Motor neuron (in vitro differentiated cells): ENCODE measurements around the gene PTTG1IP. TPM values are rescaled to one million over a fixed set of nuclear protein-coding genes. Genes with fewer than 3 reads are reported as not detected.

ENCODE experiments used
- ATAC-seq, 8 experiments: fragments of 200-7000 bp; cut with Tn5 transposase; replicated peaks in 6 of 8; 2 replicates each; pipeline ENCODE4 v1.8.0; 2021; ENCODE audit warnings: mild to moderate bottlenecking in 8 of 8, moderate library complexity in 8 of 8
- H3K27ac ChIP-seq, 2 donors: fragments of 250-450 bp; sonication (Bioruptor Pico); 2 replicates each; pipeline ENCODE4 v1.9.0; 2021; ENCODE audit warnings: antibody characterized with exemption in 2 of 2, mild to moderate bottlenecking in 2 of 2, moderate library complexity in 1 of 2
- H3K4me1 ChIP-seq, 2 donors: fragments of 250-450 bp; sonication (Bioruptor Pico); replicated peaks in 1 of 2; 2 replicates each; pipeline ENCODE4 v1.6.1; 2021; ENCODE audit warnings: antibody characterized with exemption in 2 of 2, mild to moderate bottlenecking in 2 of 2, moderate library complexity in 1 of 2
- H3K4me3 ChIP-seq, 5 donors: fragments of 250-450 bp; sonication (Bioruptor Pico); 2 replicates each; pipeline ENCODE4 v1.9.0; 2021; ENCODE audit warnings: antibody characterized with exemption in 5 of 5, mild to moderate bottlenecking in 5 of 5, moderate library complexity in 4 of 5
- WGBS, 10 experiments: fragments of 450-650 bp; shearing (Covaris generic); methylation state at CpG; one replicate each; pipeline ENCODE4 v1.0.0; 2022; 5-methylcytosine and 5-hydroxymethylcytosine counted together
- in situ Hi-C, 9 experiments: fragments of 400-800 bp; cut with MboI; loops; one replicate each; pipeline ENCODE4 v1.15.0; 2021; ENCODE audit warnings: low sequenced_read_pairs in 9 of 9, low pct_unique_long_range_greater_than_20kb in 2 of 9; ENCODE audit not compliant: unreplicated experiment in 9 of 9
- total RNA-seq, 8 experiments: library from RNA; unstranded; fragments of 300-600 nt; gene quantifications; 2 replicates each; pipeline versions ENCODE4 v1.2.3 to v1.2.4, GENCODE V29; 2022

PTTG1IP gene
- total RNA-seq, 8 experiments from 2014 or later, result 62.1 to 226 (median 85.5) TPM

GRCh38 chr21:44905016-44905727, 31.7 kb upstream of the PTTG1IP start:
- 75 to 90% (median 80%) methylated on average over 1 to 9 of the region's 22 CpGs; no CpG with 5 or more reads in 5 of the 10 experiments for WGBS, 10 experiments
- in situ Hi-C loops, result no loop called here
- no peaks in the 10 kb centered on the region for H3K4me1 ChIP-seq
- no peak for ATAC-seq
- no peak overlapping the region for H3K4me3 ChIP-seq
- no peak overlapping the region for H3K27ac ChIP-seq

DNA sequence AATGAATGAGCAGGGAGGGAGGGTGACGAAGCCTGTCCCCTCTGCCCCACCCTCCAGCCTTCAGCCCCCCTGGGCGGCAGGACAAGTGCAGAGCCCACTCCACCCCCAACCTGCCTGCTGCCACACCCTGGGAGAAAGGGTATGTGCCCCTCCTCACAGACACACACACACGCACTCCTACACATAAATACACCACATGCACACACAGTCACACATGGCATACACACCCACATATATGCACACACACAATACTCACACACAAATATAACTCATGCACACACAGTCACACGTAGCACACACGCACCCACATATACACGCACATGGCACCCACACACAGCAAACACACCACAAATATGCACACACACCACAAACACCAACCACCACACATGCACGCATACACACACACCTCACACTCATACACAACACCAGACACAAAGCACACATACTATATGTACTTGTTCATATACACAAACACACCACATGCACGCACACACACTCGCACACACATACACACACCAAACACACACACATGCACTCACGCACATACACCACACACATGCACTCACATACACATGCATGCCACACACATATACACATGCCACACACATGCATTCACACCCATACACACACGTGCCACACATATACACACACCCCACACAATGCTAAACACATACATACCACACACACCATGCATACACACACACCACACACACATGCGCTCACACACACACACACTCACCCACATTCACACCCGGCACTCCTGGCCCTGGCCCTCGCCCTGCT, 30.8 kb upstream of the PTTG1IP start:
- in situ Hi-C loops, result no loop called here
- ATAC-seq, result no peak
- 28 to 100% (median 68%) methylated on average over 1 to 5 of the region's 14 CpGs; no CpG with 5 or more reads in 4 of the 10 experiments for WGBS, 10 experiments

DNA sequence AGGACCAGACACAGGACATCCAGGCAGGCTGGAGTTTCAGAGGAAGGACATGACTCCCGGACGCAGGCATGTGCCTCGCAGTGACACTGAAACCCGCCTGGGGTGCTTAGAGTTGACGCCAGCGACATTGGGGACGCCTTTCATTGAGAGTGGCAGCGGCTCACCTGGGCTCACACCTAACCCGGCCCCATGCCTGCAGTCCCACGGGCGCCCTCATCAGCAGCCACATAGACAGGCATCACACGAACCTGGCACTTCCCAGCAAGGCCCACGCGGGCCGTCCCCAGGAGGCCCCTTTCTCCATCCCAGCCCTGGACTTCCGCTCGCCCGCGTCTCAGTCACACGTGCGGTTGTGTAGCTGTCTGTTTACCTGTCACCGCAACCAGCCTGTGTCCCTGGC, 30.2 kb upstream of the PTTG1IP start:
- in situ Hi-C loops, result no loop called here
- ATAC-seq, result no peak
- WGBS, 10 experiments, result 48 to 100% (median 67%) methylated on average over 2 to 6 of the region's 22 CpGs; no CpG with 5 or more reads in 6 of the 10 experiments
- Histone ChIP-seq H3K4me3 (no peak overlapping the region), H3K27ac (no peak overlapping the region), H3K4me1 (no peaks in the 10 kb centered on the region)

More for the DNA sequence above, 30.8 kb upstream of the PTTG1IP start:
- H3K4me1 ChIP-seq, result no peaks in the 10 kb centered on the region
- H3K4me3 ChIP-seq, result no peak overlapping the region
- no peak overlapping the region for H3K27ac ChIP-seq

GRCh38 chr21:44903050-44903685, 29.7 kb upstream of the PTTG1IP start:
- ATAC-seq, result no peak
- Histone ChIP-seq H3K27ac (no peak overlapping the region), H3K4me3 (no peak overlapping the region), H3K4me1 (peaks cover 0 to 1% of the 10 kb centered on the region in 2 donors)
- in situ Hi-C loops, result no loop called here
- WGBS, 10 experiments, result 13 to 85% (median 76%) methylated on average over 1 to 6 of the region's 18 CpGs; no CpG with 5 or more reads in 6 of the 10 experiments

DNA sequence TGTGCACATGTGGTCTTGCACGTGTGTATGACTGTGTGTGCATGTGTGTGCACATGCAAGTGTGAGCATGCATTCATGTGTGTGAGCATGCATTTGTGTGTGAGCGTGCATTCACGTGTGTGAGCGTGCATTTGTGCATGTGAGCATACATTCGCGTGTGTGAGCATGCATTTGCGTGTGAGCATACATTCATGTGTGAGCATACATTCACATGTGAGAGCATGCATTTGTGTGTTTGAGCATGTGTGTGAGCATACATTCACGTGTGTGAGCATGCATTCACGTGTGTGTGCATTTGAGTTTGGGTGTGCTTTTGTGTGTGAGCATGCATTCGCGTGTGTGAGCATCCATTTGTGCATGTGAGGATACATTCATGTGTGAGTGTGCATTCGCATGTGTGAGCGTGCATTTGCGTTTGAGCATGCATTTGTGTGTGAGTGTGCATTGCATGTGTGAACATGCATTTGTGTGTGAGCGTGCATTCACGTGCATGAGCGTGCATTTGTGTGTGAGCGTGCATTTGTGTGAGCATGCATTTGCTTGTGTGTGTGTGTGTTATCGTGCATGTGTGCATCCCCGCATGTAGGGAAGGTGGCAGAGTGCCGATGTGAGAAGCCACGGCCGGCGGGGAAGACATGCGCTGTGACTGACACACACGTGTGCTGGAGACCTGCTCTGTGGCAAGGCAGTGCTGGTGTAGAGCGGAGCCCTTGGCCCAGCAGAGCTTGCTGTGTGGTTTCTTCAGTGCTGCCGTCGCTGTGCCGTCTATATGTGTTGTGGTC, 29.0 kb upstream of the PTTG1IP start:
- ATAC-seq, result no peak
- H3K4me1 ChIP-seq, result peaks cover 0 to 7% of the 10 kb centered on the region in 2 donors
- H3K4me3 ChIP-seq, result no peak overlapping the region
- in situ Hi-C loops, result no loop called here
- no peak overlapping the region for H3K27ac ChIP-seq
- 49 to 100% (median 86%) methylated on average over 1 to 26 of the region's 30 CpGs; no CpG with 5 or more reads in 1 of the 10 experiments for WGBS, 10 experiments

- Histone ChIP-seq H3K4me3 (no peak overlapping the region), H3K4me1 (peaks cover 0 to 7% of the 10 kb centered on the region in 2 donors), H3K27ac (no peak overlapping the region)
- 50 to 100% (median 87%) methylated on average over 1 to 4 of the region's 27 CpGs; no CpG with 5 or more reads in 3 of the 10 experiments for WGBS, 10 experiments
- no peak for ATAC-seq
- in situ Hi-C loops, result no loop called here
Observed at GRCh38 chr21:44901391-44902074, 28.0 kb upstream of the PTTG1IP start.

DNA sequence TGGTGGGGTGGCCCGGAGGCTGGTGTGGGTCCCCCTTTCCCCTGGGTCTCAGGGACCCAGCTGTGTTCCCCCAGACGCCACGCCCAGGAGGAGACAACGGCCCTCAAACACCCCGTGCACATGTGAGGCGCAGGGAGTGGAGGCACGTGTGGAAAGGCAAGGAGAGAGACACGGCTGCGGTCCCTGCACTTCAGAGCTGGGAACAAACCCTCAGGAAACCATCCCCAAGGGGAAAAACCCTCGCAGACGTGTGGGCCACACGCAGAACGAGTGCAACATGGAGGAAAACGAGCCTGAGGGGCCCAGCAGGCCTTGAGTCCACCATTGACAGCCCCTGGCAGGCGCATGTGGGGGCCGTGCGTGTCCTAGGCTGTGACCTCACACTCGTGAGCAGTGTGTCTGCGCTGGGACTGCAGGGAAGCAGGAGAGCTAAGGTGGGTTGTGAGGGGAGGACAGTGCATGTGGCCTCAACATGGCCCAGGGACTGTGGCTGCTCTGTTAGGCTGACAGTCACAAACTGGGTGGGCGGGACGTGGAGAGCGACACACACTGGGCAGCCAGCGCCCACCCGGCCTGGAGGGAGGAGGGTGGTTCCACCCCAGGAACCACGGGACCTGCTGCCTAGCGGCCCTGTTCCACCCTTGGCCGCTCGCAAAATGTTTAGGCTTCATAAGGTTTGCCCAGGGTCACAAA, 27.2 kb upstream of the PTTG1IP start:
- in situ Hi-C loops, result no loop called here
- 8 to 100% (median 60%) methylated on average over 1 to 5 of the region's 28 CpGs; no CpG with 5 or more reads in 3 of the 10 experiments for WGBS, 10 experiments
- no peak overlapping the region for H3K27ac ChIP-seq
- peak in 3 of 8 experiments; percentile 30 to 51 (median 32) for ATAC-seq
- H3K4me1 ChIP-seq, result peaks cover 0 to 7% of the 10 kb centered on the region in 2 donors
- no peak overlapping the region for H3K4me3 ChIP-seq

GRCh38 chr21:44899768-44900558, 26.5 kb upstream of the PTTG1IP start:
- Histone ChIP-seq H3K4me1 (peaks cover 0 to 7% of the 10 kb centered on the region in 2 donors), H3K4me3 (no peak overlapping the region), H3K27ac (no peak overlapping the region)
- WGBS, 10 experiments, result 75 to 100% (median 87%) methylated on average over 2 to 5 of the region's 37 CpGs; no CpG with 5 or more reads in 5 of the 10 experiments
- peak in 1 of 8 experiments; percentile 7 for ATAC-seq
- in situ Hi-C loops, result no loop called here

DNA sequence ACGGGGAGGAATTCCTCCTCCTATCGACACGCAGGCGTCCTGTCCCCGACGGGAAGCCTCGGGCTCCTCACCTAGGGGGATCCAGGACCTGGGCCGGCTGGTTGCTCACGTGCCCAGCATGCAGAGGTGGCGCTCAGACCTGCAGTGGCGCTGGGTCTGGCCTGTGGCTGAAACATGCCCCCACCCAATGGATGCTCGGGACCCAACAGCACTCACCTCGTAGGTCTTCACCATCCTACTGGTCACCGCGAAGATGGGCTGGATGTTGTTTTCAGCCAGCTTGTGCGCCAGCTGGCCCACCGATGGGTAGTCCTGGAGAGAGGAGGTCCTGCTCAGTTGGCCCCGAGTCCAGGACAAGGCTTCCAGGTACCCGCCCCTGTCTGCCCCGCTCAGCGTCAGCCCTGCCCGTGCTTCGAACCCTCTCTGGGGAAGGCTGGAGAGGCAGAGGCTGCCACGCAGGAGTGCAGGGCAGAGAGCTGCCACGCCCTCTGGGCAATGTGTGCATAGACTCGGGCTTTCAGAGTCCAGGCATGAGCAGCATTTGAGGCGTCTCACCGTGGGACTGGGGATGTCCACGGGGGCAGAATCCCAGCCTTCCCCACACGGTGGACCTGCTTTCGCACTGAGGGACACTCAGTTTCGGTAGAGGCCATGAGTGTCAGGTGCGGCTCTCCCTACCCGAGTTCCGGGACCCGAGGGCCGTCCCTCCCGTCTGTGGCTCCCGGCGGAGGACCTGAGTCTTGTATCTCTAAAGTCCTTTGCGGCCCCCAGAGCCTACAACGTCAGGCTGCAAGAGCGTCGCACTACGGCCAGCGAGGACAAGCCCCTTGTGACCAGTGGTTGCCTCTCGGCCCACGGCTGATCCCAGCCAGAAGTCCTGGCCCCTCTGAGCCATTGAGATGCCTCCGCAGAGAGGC, 25.6 kb upstream of the PTTG1IP start:
- Histone ChIP-seq H3K4me3 (no peak overlapping the region), H3K4me1 (peaks cover 0 to 7% of the 10 kb centered on the region in 2 donors), H3K27ac (no peak overlapping the region)
- in situ Hi-C loops, result no loop called here
- ATAC-seq, result no peak
- 20 to 86% (median 72%) methylated on average over 1 to 24 of the region's 49 CpGs; no CpG with 5 or more reads in 3 of the 10 experiments for WGBS, 10 experiments

- H3K27ac ChIP-seq, result no peak overlapping the region
- peaks cover 0 to 7% of the 10 kb centered on the region in 2 donors for H3K4me1 ChIP-seq
- ATAC-seq, result peak in 2 of 8 experiments; percentile 7 to 15
- in situ Hi-C loops, result no loop called here
- 20 to 100% (median 87%) methylated on average over 1 to 5 of the region's 13 CpGs; no CpG with 5 or more reads in 4 of the 10 experiments for WGBS, 10 experiments
- H3K4me3 ChIP-seq, result no peak overlapping the region
Observed at GRCh38 chr21:44898011-44898488, 24.6 kb upstream of the PTTG1IP start.
